ENCODE data around the gene NCOA6.

DNA sequence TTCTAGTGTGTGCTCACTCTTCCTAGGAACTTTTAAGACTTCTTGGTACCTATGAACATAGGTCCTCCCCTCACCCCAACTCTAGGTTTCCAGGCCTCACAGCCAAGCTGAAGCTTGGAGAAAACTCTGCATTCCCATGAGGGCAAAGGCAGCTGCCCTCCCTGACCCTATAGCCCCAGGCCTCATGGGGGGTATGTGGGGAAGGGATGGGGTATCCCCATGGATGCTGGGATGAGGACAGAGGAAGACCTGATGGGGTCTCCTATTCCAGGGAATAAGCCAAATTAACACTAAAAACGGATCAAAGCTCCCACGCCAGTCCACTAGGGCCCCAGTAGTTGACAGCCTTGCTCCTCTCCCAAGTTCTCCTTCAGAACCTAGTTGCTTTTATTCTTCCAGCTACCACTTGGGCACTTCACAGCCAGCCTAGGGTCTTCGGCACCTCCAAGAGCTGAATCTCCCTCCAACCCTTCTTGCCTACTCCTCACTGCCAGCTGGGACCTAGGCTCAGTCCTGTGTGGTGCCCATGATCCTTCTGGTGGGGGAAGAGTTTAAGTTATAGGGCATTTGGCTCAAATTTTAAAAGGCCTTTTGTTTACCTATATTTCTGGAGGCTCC is 113.5 kb downstream of the NCOA6 start:
- TF ChIP-seq, protein P1, sequence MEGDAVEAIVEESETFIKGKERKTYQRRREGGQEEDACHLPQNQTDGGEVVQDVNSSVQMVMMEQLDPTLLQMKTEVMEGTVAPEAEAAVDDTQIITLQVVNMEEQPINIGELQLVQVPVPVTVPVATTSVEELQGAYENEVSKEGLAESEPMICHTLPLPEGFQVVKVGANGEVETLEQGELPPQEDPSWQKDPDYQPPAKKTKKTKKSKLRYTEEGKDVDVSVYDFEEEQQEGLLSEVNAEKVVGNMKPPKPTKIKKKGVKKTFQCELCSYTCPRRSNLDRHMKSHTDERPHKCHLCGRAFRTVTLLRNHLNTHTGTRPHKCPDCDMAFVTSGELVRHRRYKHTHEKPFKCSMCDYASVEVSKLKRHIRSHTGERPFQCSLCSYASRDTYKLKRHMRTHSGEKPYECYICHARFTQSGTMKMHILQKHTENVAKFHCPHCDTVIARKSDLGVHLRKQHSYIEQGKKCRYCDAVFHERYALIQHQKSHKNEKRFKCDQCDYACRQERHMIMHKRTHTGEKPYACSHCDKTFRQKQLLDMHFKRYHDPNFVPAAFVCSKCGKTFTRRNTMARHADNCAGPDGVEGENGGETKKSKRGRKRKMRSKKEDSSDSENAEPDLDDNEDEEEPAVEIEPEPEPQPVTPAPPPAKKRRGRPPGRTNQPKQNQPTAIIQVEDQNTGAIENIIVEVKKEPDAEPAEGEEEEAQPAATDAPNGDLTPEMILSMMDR (IDR thresholded peaks at IDR 0.05; ENCODE audit: low read length): no peak
- no peak for TF ChIP-seq EZH2 (IDR thresholded peaks at IDR 0.05; ENCODE audit: borderline replicate concordance, low read length)
